SK-N-SH (cell line): ENCODE results near the gene FHOD3. TPM values are rescaled to one million over a fixed set of nuclear protein-coding genes. Genes with fewer than 3 reads are reported as not detected.

Source experiments
- FOSL2 ChIP-seq: IDR thresholded peaks from 2 replicates; pipeline ENCODE4 v1.4.0; 2012; ENCODE audit warnings: low read depth, mild to moderate bottlenecking, moderate library complexity, borderline replicate concordance
- JUND ChIP-seq: IDR thresholded peaks from 2 replicates; pipeline ENCODE4 v1.4.0; 2012
- MEF2A ChIP-seq: IDR thresholded peaks from 2 replicates; pipeline ENCODE4 v1.4.0; 2012; ENCODE audit warnings: low read depth, borderline replicate concordance
- MXI1 ChIP-seq: IDR thresholded peaks from 2 replicates; pipeline ENCODE4 v1.6.1; 2012; ENCODE audit warnings: mild to moderate bottlenecking, low read depth, low read length, improper control_type of control experiment
- NFIC ChIP-seq: IDR thresholded peaks from 2 replicates; pipeline ENCODE4 v1.4.0; 2012; ENCODE audit warnings: borderline replicate concordance
- NRF1 ChIP-seq: IDR thresholded peaks from 2 replicates; pipeline ENCODE4 v1.6.1; 2012; ENCODE audit warnings: low read depth, mild to moderate bottlenecking, low read length
- RCOR1 ChIP-seq: fragments of 150-350 bp; IDR thresholded peaks from 2 replicates; pipeline ENCODE4 v1.6.1; 2017; ENCODE audit warnings: antibody characterized with exemption, low read length
- SMC3 ChIP-seq: IDR thresholded peaks from 2 replicates; pipeline ENCODE4 v1.6.1; 2012; ENCODE audit warnings: low read depth, low read length, improper control_type of control experiment
- TCF12 ChIP-seq: IDR thresholded peaks from 2 replicates; pipeline ENCODE4 v1.4.0; 2012
- polyA plus RNA-seq, 3 experiments: library from polyadenylated mRNA; depleted of rRNA; stranded (reverse); fragments of >200 nt; gene quantifications; 2 replicates each; pipeline ENCODE4 v1.2.3, GENCODE V29; 2012
- TF ChIP-seq, protein P1 (sequence below): IDR thresholded peaks from 2 replicates; pipeline ENCODE4; 2012
- TF ChIP-seq, protein P2 (sequence below): IDR thresholded peaks from 2 replicates; pipeline ENCODE4 v1.6.1; 2012; ENCODE audit warnings: mild to moderate bottlenecking, low read depth, low read length, moderate library complexity
- TF ChIP-seq, protein P3 (sequence below): fragments of 150-350 bp; IDR thresholded peaks from 2 replicates; pipeline ENCODE4 v1.6.1; 2017; ENCODE audit warnings: antibody characterized with exemption, low read length, low read depth, borderline replicate concordance
- TF ChIP-seq, protein P4 (sequence below): fragments of 150-350 bp; IDR thresholded peaks from 2 replicates; pipeline ENCODE4 v1.6.1; 2016; ENCODE audit warnings: mild to moderate bottlenecking, low read depth, low read length
- TF ChIP-seq, protein P5 (sequence below): IDR thresholded peaks from 2 replicates; pipeline ENCODE4 v1.4.0; 2012; ENCODE audit warnings: low read depth, borderline replicate concordance

FHOD3 gene
- polyA plus RNA-seq, 1 of the 3 experiments (the other 2 are of a cell fraction), result 10.9 TPM

DNA sequence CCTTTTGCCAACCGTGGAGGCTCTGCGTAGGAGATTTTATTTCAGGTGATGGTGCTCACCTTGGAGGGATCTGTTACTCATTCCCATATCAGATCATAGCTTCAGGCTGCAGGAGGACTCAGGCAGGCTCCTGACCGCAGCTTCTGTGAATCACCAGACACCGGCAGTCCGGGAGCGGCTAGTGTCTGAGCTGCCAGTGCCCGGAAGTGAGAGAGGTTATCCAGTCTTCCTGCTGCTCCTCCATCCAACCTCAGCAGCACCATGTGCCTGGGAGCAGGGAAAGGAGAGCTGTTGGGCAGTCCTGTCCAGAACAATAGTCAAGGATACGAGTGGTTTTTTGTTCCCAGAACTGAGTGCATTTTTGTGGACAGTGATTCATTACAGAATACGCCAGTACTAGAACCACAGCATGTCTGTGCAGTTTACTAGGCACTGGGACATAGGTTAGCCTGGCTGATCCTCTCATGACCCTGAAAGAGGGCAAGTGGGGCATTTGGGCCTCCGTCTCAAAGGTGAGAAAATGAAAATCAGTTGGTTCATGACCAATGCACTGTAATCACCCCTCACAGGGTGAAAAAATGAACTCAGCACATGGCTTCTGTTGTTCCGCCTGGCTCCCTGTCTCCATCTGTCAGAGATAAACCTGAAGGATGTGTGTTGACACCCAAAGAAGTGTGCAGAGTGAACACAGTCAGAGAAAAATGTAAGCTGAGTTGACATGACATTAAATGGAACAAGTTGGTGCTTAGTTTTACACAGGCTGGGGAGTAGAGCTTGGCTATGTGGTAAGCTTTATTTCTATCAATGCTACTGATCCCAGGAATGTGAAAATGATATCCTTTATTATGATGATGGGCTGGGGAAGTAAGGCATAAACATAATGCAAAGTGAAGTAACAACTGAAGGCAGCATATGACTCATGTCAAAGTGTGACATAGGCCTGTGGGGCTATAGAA, 12.2 kb downstream of the FHOD3 start (continued):
- TF ChIP-seq, protein P1, sequence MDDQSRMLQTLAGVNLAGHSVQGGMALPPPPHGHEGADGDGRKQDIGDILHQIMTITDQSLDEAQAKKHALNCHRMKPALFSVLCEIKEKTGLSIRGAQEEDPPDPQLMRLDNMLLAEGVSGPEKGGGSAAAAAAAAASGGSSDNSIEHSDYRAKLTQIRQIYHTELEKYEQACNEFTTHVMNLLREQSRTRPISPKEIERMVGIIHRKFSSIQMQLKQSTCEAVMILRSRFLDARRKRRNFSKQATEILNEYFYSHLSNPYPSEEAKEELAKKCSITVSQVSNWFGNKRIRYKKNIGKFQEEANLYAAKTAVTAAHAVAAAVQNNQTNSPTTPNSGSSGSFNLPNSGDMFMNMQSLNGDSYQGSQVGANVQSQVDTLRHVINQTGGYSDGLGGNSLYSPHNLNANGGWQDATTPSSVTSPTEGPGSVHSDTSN, result peak; percentile 86
- TF ChIP-seq NRF1 (no peak), MEF2A (no peak; the same call in 1 of the 2 replicates), TCF12 (peak; percentile 94), SMC3 (peak; percentile 6; the same call in 1 of the 2 replicates), FOSL2 (peak; percentile 78; the same call in 1 of the 2 replicates), RCOR1 (0 out of 2 replicates have a peak, but pooled peaks have one; percentile 9), JUND (peak; percentile 86), MXI1 (peak; percentile 86), NFIC (peak; percentile 83)
- TF ChIP-seq, protein P2, sequence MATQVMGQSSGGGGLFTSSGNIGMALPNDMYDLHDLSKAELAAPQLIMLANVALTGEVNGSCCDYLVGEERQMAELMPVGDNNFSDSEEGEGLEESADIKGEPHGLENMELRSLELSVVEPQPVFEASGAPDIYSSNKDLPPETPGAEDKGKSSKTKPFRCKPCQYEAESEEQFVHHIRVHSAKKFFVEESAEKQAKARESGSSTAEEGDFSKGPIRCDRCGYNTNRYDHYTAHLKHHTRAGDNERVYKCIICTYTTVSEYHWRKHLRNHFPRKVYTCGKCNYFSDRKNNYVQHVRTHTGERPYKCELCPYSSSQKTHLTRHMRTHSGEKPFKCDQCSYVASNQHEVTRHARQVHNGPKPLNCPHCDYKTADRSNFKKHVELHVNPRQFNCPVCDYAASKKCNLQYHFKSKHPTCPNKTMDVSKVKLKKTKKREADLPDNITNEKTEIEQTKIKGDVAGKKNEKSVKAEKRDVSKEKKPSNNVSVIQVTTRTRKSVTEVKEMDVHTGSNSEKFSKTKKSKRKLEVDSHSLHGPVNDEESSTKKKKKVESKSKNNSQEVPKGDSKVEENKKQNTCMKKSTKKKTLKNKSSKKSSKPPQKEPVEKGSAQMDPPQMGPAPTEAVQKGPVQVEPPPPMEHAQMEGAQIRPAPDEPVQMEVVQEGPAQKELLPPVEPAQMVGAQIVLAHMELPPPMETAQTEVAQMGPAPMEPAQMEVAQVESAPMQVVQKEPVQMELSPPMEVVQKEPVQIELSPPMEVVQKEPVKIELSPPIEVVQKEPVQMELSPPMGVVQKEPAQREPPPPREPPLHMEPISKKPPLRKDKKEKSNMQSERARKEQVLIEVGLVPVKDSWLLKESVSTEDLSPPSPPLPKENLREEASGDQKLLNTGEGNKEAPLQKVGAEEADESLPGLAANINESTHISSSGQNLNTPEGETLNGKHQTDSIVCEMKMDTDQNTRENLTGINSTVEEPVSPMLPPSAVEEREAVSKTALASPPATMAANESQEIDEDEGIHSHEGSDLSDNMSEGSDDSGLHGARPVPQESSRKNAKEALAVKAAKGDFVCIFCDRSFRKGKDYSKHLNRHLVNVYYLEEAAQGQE, result peak; percentile 69; the same call in 1 of the 2 replicates
- TF ChIP-seq, protein P3, sequence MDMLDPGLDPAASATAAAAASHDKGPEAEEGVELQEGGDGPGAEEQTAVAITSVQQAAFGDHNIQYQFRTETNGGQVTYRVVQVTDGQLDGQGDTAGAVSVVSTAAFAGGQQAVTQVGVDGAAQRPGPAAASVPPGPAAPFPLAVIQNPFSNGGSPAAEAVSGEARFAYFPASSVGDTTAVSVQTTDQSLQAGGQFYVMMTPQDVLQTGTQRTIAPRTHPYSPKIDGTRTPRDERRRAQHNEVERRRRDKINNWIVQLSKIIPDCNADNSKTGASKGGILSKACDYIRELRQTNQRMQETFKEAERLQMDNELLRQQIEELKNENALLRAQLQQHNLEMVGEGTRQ, result no peak
- TF ChIP-seq, protein P4, sequence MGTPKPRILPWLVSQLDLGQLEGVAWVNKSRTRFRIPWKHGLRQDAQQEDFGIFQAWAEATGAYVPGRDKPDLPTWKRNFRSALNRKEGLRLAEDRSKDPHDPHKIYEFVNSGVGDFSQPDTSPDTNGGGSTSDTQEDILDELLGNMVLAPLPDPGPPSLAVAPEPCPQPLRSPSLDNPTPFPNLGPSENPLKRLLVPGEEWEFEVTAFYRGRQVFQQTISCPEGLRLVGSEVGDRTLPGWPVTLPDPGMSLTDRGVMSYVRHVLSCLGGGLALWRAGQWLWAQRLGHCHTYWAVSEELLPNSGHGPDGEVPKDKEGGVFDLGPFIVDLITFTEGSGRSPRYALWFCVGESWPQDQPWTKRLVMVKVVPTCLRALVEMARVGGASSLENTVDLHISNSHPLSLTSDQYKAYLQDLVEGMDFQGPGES, result no peak
- TF ChIP-seq, protein P5, sequence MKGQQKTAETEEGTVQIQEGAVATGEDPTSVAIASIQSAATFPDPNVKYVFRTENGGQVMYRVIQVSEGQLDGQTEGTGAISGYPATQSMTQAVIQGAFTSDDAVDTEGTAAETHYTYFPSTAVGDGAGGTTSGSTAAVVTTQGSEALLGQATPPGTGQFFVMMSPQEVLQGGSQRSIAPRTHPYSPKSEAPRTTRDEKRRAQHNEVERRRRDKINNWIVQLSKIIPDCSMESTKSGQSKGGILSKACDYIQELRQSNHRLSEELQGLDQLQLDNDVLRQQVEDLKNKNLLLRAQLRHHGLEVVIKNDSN, result peak; percentile 52; the same call in 1 of the 2 replicates
- TF ChIP-seq, all 33 proteins: peak for 23
